PC-3 (cell line): ENCODE measurements around the gene ATP1A2.

Experiments used
- EZH2 ChIP-seq: fragments of 300-600 bp; sonication (generic); IDR thresholded peaks from one replicate; pipeline ENCODE4 v1.6.1; 2017; ENCODE audit warnings: antibody characterized with exemption, mild to moderate bottlenecking, low read length; ENCODE audit not compliant: unreplicated experiment
- TF ChIP-seq, protein P1 (sequence below): fragments of 300-600 bp; sonication (generic); conservative IDR thresholded peaks from 2 replicates; pipeline ENCODE4 v1.5.1; 2017; ENCODE audit warnings: antibody characterized with exemption, low read depth, mild to moderate bottlenecking, low read length

- TF ChIP-seq, protein P1, sequence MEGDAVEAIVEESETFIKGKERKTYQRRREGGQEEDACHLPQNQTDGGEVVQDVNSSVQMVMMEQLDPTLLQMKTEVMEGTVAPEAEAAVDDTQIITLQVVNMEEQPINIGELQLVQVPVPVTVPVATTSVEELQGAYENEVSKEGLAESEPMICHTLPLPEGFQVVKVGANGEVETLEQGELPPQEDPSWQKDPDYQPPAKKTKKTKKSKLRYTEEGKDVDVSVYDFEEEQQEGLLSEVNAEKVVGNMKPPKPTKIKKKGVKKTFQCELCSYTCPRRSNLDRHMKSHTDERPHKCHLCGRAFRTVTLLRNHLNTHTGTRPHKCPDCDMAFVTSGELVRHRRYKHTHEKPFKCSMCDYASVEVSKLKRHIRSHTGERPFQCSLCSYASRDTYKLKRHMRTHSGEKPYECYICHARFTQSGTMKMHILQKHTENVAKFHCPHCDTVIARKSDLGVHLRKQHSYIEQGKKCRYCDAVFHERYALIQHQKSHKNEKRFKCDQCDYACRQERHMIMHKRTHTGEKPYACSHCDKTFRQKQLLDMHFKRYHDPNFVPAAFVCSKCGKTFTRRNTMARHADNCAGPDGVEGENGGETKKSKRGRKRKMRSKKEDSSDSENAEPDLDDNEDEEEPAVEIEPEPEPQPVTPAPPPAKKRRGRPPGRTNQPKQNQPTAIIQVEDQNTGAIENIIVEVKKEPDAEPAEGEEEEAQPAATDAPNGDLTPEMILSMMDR, result no peak
- TF ChIP-seq EZH2, result no peak
Observed at GRCh38 chr1:160162931-160163330, 47.4 kb downstream of the ATP1A2 start.
